Neural cell (in vitro differentiated cells): ENCODE results near the gene MAPK8. TPM values are rescaled to one million over a fixed set of nuclear protein-coding genes. Genes with fewer than 3 reads are reported as not detected.

ENCODE experiments used
- H2AFZ ChIP-seq: fragments of 200-600, 300-800 bp; sonication (generic), shearing (Covaris generic); 2 replicates; pipeline ENCODE4 v1.6.0; 2014; ENCODE audit warnings: low read depth, mild to moderate bottlenecking, antibody characterized with exemption, low read length, moderate library complexity
- H3F3A ChIP-seq: fragments of 200-600 bp; shearing (Covaris generic); 2 replicates; pipeline ENCODE4 v1.6.1; 2016; ENCODE audit warnings: mild to moderate bottlenecking, moderate library complexity, mixed read lengths, antibody characterized with exemption, low read length; ENCODE audit not compliant: insufficient read depth, poor library complexity, severe bottlenecking
- H3K27ac ChIP-seq: fragments of 200-600, 300-800 bp; sonication (generic), shearing (Covaris generic); 2 replicates; pipeline ENCODE4 v1.5.1; 2014; ENCODE audit warnings: mild to moderate bottlenecking, low read length, moderate library complexity
- H3K27me3 ChIP-seq: fragments of 300-800, 200-600 bp; sonication (generic), shearing (Covaris generic); 2 replicates; pipeline ENCODE4 v1.6.0; 2014; ENCODE audit warnings: mild to moderate bottlenecking, low read depth, low read length, moderate library complexity; ENCODE audit not compliant: insufficient read depth
- H3K36me3 ChIP-seq: fragments of 300-800, 200-600 bp; sonication (generic), shearing (Covaris generic); 2 replicates; pipeline ENCODE4 v1.5.1; 2014; ENCODE audit warnings: mild to moderate bottlenecking, antibody characterized with exemption, low read length, moderate library complexity; ENCODE audit not compliant: insufficient read depth
- H3K4me2 ChIP-seq: fragments of 300-800, 200-600 bp; sonication (generic), shearing (Covaris generic); 2 replicates; pipeline ENCODE4 v1.6.0; 2014; ENCODE audit warnings: mild to moderate bottlenecking, low read length
- H3K4me3 ChIP-seq: fragments of 300-800, 200-600 bp; sonication (generic), shearing (Covaris generic); 2 replicates; pipeline ENCODE4 v1.5.1; 2014; ENCODE audit warnings: mild to moderate bottlenecking, low read length, moderate library complexity
- H3K79me2 ChIP-seq: fragments of 200-600 bp; shearing (Covaris generic); replicated peaks from 2 replicates; pipeline ENCODE4 v1.6.0; 2014; ENCODE audit warnings: mild to moderate bottlenecking, low read length, moderate library complexity; ENCODE audit not compliant: insufficient read depth
- H3K9ac ChIP-seq: fragments of 300-800, 200-600 bp; sonication (generic), shearing (Covaris generic); 2 replicates; pipeline ENCODE4 v1.6.1; 2016; ENCODE audit warnings: mild to moderate bottlenecking, low read length, mixed read lengths
- H3K9me2 ChIP-seq: fragments of 200-600 bp; shearing (Covaris generic); 2 replicates; pipeline ENCODE4 v1.6.1; 2016; ENCODE audit warnings: mild to moderate bottlenecking, low read length, mixed read lengths; ENCODE audit not compliant: insufficient read depth
- H3K9me3 ChIP-seq: fragments of 200-600, 300-800 bp; sonication (generic), shearing (Covaris generic); 2 replicates; pipeline ENCODE4 v1.6.1; 2016; ENCODE audit warnings: mild to moderate bottlenecking, mixed run types, low read length, moderate library complexity, mixed read lengths
- H4K20me1 ChIP-seq: fragments of 200-600 bp; shearing (Covaris generic); 2 replicates; pipeline ENCODE4 v1.6.1; 2016; ENCODE audit warnings: mild to moderate bottlenecking, mixed run types; ENCODE audit not compliant: insufficient read depth
- EP300 ChIP-seq: fragments of 450-650 bp; conservative IDR thresholded peaks from 2 replicates; pipeline ENCODE4 v1.6.1; 2014; ENCODE audit warnings: antibody characterized with exemption, mild to moderate bottlenecking, moderate library complexity; ENCODE audit not compliant: poor library complexity, severe bottlenecking
- EZH2 ChIP-seq: fragments of 200-600, 300-800 bp; shearing (Covaris generic), sonication (generic); IDR thresholded peaks from 2 replicates; pipeline ENCODE4 v1.6.1; 2014; ENCODE audit warnings: antibody characterized with exemption, low read length, borderline replicate concordance, mild to moderate bottlenecking; ENCODE audit not compliant: insufficient read depth, poor library complexity, severe bottlenecking
- MXI1 ChIP-seq: fragments of 450-650 bp; conservative IDR thresholded peaks from 2 replicates; pipeline ENCODE4 v1.6.1; 2014; ENCODE audit warnings: antibody characterized with exemption, mild to moderate bottlenecking; ENCODE audit not compliant: poor library complexity, severe bottlenecking
- POLR2AphosphoS5 ChIP-seq: IDR thresholded peaks from 2 replicates; pipeline ENCODE4 v1.6.1; 2012
- RAD21 ChIP-seq: fragments of 450-650 bp; conservative IDR thresholded peaks from 2 replicates; pipeline ENCODE4 v1.6.1; 2014; ENCODE audit warnings: antibody characterized with exemption, mild to moderate bottlenecking, moderate library complexity
- SMC3 ChIP-seq: fragments of 450-650 bp; conservative IDR thresholded peaks from 2 replicates; pipeline ENCODE4 v1.6.1; 2014; ENCODE audit warnings: antibody characterized with exemption, mild to moderate bottlenecking, moderate library complexity; ENCODE audit not compliant: poor library complexity
- TAF1 ChIP-seq: IDR thresholded peaks from 2 replicates; pipeline ENCODE4 v1.6.1; 2012; ENCODE audit warnings: low read depth
- polyA plus RNA-seq: library from polyadenylated mRNA; depleted of rRNA; stranded (reverse); fragments of >200 nt; gene quantifications from 2 replicates; pipeline ENCODE4 v1.2.3, GENCODE V29; 2014
- TF ChIP-seq, protein P1 (sequence below): fragments of 450-650 bp; IDR thresholded peaks from 2 replicates; pipeline ENCODE4 v1.5.1; 2014; ENCODE audit warnings: antibody characterized with exemption, mild to moderate bottlenecking, moderate library complexity; ENCODE audit not compliant: poor library complexity, severe bottlenecking
- TF ChIP-seq, protein P2 (sequence below): IDR thresholded peaks from 2 replicates; pipeline ENCODE4 v1.6.1; 2012; ENCODE audit warnings: borderline replicate concordance

Gene MAPK8
- polyA plus RNA-seq, 1 donor from 2014 or later: 187 TPM

DNA sequence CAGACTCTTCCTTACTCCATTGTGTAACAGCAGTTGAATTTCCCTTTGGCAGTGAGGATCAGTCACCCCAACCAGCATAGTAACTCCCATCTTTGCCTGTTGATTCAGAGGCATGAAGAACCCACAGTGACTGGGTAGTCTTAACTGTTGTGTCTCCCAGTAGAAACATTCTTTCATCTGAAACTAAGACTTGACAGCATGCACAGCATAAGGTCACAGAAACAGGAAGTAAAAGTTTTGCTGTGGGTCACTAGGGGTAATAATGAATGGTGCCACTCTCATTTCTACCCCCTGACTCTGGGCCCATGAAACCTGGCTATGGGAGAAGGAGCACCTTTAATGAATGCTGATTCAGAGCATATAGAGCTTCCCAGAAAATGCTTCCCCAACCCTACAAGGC, 23.6 kb upstream of the MAPK8 start:
- Histone ChIP-seq H3F3A (no peaks in the 10 kb centered on the region), H3K9me3 (no peaks in the 10 kb centered on the region), H3K4me3 (no peak overlapping the region), H3K9ac (no peak overlapping the region), H3K27ac (no peak overlapping the region), H2AFZ (no peak overlapping the region), H3K36me3 (no peaks in the 10 kb centered on the region), H3K79me2 (no peaks in the 10 kb centered on the region), H4K20me1 (no peaks in the 10 kb centered on the region), H3K4me2 (no peak overlapping the region), H3K9me2 (no peaks in the 10 kb centered on the region), H3K27me3 (no peaks in the 10 kb centered on the region)
- TF ChIP-seq, protein P1, sequence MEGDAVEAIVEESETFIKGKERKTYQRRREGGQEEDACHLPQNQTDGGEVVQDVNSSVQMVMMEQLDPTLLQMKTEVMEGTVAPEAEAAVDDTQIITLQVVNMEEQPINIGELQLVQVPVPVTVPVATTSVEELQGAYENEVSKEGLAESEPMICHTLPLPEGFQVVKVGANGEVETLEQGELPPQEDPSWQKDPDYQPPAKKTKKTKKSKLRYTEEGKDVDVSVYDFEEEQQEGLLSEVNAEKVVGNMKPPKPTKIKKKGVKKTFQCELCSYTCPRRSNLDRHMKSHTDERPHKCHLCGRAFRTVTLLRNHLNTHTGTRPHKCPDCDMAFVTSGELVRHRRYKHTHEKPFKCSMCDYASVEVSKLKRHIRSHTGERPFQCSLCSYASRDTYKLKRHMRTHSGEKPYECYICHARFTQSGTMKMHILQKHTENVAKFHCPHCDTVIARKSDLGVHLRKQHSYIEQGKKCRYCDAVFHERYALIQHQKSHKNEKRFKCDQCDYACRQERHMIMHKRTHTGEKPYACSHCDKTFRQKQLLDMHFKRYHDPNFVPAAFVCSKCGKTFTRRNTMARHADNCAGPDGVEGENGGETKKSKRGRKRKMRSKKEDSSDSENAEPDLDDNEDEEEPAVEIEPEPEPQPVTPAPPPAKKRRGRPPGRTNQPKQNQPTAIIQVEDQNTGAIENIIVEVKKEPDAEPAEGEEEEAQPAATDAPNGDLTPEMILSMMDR: no peak
- TF ChIP-seq MXI1: no peak
- TF ChIP-seq SMC3: no peak
- no peak for TF ChIP-seq POLR2AphosphoS5

DNA sequence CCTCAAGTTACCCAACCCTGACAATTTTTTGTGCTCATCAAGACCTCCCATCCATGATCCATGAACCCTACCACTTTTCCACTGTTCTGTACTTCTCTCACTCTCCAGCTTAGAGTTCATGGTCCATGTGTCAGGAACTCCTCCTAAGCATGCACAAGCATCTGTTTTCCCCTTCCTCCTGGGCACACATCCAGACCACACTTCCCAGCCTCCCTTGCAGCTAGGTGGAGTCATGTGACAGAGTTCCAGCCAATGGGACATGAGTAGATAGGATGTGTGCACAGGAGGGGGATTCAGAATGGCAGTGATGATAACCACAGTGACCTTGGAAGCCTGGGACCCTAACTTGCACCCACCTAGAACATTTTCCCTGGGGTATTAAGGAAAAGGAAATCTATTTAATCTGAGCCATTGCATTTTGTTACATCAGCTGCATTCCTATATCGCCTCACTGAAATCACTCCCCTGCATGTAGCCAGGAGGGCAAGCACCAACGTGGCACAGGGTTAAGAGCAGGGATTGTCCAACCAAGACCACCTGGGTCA, 22.4 kb upstream of the MAPK8 start:
- no peak overlapping the region for H3K27ac ChIP-seq
- no peaks in the 10 kb centered on the region for H3K27me3 ChIP-seq
- TF ChIP-seq, protein P2, sequence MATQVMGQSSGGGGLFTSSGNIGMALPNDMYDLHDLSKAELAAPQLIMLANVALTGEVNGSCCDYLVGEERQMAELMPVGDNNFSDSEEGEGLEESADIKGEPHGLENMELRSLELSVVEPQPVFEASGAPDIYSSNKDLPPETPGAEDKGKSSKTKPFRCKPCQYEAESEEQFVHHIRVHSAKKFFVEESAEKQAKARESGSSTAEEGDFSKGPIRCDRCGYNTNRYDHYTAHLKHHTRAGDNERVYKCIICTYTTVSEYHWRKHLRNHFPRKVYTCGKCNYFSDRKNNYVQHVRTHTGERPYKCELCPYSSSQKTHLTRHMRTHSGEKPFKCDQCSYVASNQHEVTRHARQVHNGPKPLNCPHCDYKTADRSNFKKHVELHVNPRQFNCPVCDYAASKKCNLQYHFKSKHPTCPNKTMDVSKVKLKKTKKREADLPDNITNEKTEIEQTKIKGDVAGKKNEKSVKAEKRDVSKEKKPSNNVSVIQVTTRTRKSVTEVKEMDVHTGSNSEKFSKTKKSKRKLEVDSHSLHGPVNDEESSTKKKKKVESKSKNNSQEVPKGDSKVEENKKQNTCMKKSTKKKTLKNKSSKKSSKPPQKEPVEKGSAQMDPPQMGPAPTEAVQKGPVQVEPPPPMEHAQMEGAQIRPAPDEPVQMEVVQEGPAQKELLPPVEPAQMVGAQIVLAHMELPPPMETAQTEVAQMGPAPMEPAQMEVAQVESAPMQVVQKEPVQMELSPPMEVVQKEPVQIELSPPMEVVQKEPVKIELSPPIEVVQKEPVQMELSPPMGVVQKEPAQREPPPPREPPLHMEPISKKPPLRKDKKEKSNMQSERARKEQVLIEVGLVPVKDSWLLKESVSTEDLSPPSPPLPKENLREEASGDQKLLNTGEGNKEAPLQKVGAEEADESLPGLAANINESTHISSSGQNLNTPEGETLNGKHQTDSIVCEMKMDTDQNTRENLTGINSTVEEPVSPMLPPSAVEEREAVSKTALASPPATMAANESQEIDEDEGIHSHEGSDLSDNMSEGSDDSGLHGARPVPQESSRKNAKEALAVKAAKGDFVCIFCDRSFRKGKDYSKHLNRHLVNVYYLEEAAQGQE: no peak
- TF ChIP-seq EZH2: no peak
- no peak for TF ChIP-seq SMC3
- no peak for TF ChIP-seq RAD21
- TF ChIP-seq POLR2AphosphoS5: no peak
- TF ChIP-seq TAF1: no peak
- no peak for TF ChIP-seq MXI1
- no peak for TF ChIP-seq EP300
- TF ChIP-seq, protein P1: no peak
- no peaks in the 10 kb centered on the region for H3K36me3 ChIP-seq
- H3K79me2 ChIP-seq: no peaks in the 10 kb centered on the region
- no peaks in the 10 kb centered on the region for H3K9me3 ChIP-seq
- no peak overlapping the region for H3K9ac ChIP-seq
- H3K4me3 ChIP-seq: no peak overlapping the region
- no peaks in the 10 kb centered on the region for H4K20me1 ChIP-seq
- no peak overlapping the region for H2AFZ ChIP-seq
- H3K9me2 ChIP-seq: no peaks in the 10 kb centered on the region
- H3F3A ChIP-seq: no peaks in the 10 kb centered on the region
- H3K4me2 ChIP-seq: no peak overlapping the region
